Measurements from ENCODE around the gene CAMK1D. TPM values are rescaled to one million over a fixed set of nuclear protein-coding genes. Genes with fewer than 3 reads are reported as not detected.

The CAMK1D gene
- total and polyA plus RNA-seq, 8 donors: 1.4 to 26.9 (median 3.9) TPM

- intact Hi-C loops (cut with DNase I; ENCODE audit: low total_unique reads): no loop called here
- 87 to 96% (median 91%) methylated on average over 6 of the region's 6 CpGs for WGBS, 5 donors
- no peaks in the 10 kb centered on the region for H3K36me3 ChIP-seq
Observed at GRCh38 chr10:12658526-12658925, 309.2 kb downstream of the CAMK1D start.

GRCh38 chr10:12659706-12660105, 310.4 kb downstream of the CAMK1D start:
- Histone ChIP-seq H3K36me3 (no peaks in the 10 kb centered on the region), H3K27ac (no peak overlapping the region), H3K27me3 (no peaks in the 10 kb centered on the region), H3K4me3 (no peak overlapping the region), H3K4me1 (no peaks in the 10 kb centered on the region), H3K9me3 (peaks cover 0 to 6% (median 0%) of the 10 kb centered on the region in 4 donors)
- 81 to 96% (median 90%) methylated on average over 11 of the region's 11 CpGs for WGBS, 5 donors
- TF ChIP-seq EP300 (IDR thresholded peaks at IDR 0.05): no peak
- TF ChIP-seq POLR2A (IDR thresholded peaks at IDR 0.05): no peak
- TF ChIP-seq POLR2AphosphoS5 (IDR thresholded peaks at IDR 0.05): no peak
- TF ChIP-seq CTCF (IDR thresholded peaks at IDR 0.05): no peak
- no peak for DNase-seq
- intact Hi-C loops (cut with DNase I; ENCODE audit: low total_unique reads): no loop called here

More at GRCh38 chr10:12658526-12658925, 309.2 kb downstream of the CAMK1D start:
- H3K4me1 ChIP-seq: no peaks in the 10 kb centered on the region
- TF ChIP-seq EP300 (IDR thresholded peaks at IDR 0.05) (no peak), CTCF (IDR thresholded peaks at IDR 0.05) (no peak), POLR2A (IDR thresholded peaks at IDR 0.05) (no peak), POLR2AphosphoS5 (IDR thresholded peaks at IDR 0.05) (no peak)
- peaks cover 0 to 9% (median 0%) of the 10 kb centered on the region in 4 donors for H3K9me3 ChIP-seq
- H3K4me3 ChIP-seq: no peak overlapping the region
- no peak for DNase-seq
- no peaks in the 10 kb centered on the region for H3K27me3 ChIP-seq
- no peak overlapping the region for H3K27ac ChIP-seq

- Histone ChIP-seq H3K36me3 (no peaks in the 10 kb centered on the region), H3K27me3 (no peaks in the 10 kb centered on the region), H3K4me3 (no peak overlapping the region), H3K4me1 (no peaks in the 10 kb centered on the region), H3K9me3 (no peaks in the 10 kb centered on the region), H3K27ac (no peak overlapping the region)
- 90 to 97% (median 95%) methylated on average over 3 of the region's 3 CpGs for whole genome bisulfite sequencing, 5 donors
- TF ChIP-seq EP300 (IDR thresholded peaks at IDR 0.05): no peak
- intact Hi-C loops (cut with DNase I; ENCODE audit: low total_unique reads): no loop called here
- no peak for DNase-seq
Observed at GRCh38 chr10:12660812-12661211, 311.5 kb downstream of the CAMK1D start.

GRCh38 chr10:12661671-12662070, 312.3 kb downstream of the CAMK1D start:
- WGBS, 5 donors: 71 to 93% (median 89%) methylated on average over 1 of the region's 1 CpG
- no peak for DNase-seq
- Histone ChIP-seq H3K4me1 (no peaks in the 10 kb centered on the region), H3K27me3 (no peaks in the 10 kb centered on the region), H3K27ac (no peak overlapping the region), H3K36me3 (peaks cover 0 to 1% (median 0%) of the 10 kb centered on the region in 4 donors), H3K4me3 (no peak overlapping the region), H3K9me3 (no peaks in the 10 kb centered on the region)
- intact Hi-C loops (cut with DNase I; ENCODE audit: low total_unique reads): no loop called here
- no peak for TF ChIP-seq POLR2AphosphoS5 (IDR thresholded peaks at IDR 0.05)
- TF ChIP-seq CTCF (IDR thresholded peaks at IDR 0.05): no peak
- TF ChIP-seq POLR2A (IDR thresholded peaks at IDR 0.05): no peak
- TF ChIP-seq EP300 (IDR thresholded peaks at IDR 0.05): no peak

- H3K27me3 ChIP-seq: no peaks in the 10 kb centered on the region
- no peak for DNase-seq
- no peaks in the 10 kb centered on the region for H3K9me3 ChIP-seq
- intact Hi-C loops (cut with DNase I; ENCODE audit: low total_unique reads): no loop called here
- 79 to 91% (median 86%) methylated on average over 1 of the region's 1 CpG for WGBS, 5 donors
- H3K4me1 ChIP-seq: no peaks in the 10 kb centered on the region
- no peak overlapping the region for H3K27ac ChIP-seq
- TF ChIP-seq POLR2A (IDR thresholded peaks at IDR 0.05) (no peak), POLR2AphosphoS5 (IDR thresholded peaks at IDR 0.05) (no peak), CTCF (IDR thresholded peaks at IDR 0.05) (no peak), EP300 (IDR thresholded peaks at IDR 0.05) (no peak)
- peaks cover 0 to 6% (median 0%) of the 10 kb centered on the region in 4 donors for H3K36me3 ChIP-seq
- H3K4me3 ChIP-seq: no peak overlapping the region
Observed at GRCh38 chr10:12663863-12664262, 314.5 kb downstream of the CAMK1D start.

Data from stomach (tissue), 9 donors.